GM12874 (cell line): Measurements from ENCODE around the gene ECT2.

ENCODE experiments used
- CTCF ChIP-seq: IDR thresholded peaks from 2 replicates; pipeline ENCODE4 v1.5.1; 2011; ENCODE audit warnings: low read depth, mild to moderate bottlenecking, control low read depth, low read length, moderate library complexity; ENCODE audit not compliant: insufficient read depth

Gene ECT2, protein sequence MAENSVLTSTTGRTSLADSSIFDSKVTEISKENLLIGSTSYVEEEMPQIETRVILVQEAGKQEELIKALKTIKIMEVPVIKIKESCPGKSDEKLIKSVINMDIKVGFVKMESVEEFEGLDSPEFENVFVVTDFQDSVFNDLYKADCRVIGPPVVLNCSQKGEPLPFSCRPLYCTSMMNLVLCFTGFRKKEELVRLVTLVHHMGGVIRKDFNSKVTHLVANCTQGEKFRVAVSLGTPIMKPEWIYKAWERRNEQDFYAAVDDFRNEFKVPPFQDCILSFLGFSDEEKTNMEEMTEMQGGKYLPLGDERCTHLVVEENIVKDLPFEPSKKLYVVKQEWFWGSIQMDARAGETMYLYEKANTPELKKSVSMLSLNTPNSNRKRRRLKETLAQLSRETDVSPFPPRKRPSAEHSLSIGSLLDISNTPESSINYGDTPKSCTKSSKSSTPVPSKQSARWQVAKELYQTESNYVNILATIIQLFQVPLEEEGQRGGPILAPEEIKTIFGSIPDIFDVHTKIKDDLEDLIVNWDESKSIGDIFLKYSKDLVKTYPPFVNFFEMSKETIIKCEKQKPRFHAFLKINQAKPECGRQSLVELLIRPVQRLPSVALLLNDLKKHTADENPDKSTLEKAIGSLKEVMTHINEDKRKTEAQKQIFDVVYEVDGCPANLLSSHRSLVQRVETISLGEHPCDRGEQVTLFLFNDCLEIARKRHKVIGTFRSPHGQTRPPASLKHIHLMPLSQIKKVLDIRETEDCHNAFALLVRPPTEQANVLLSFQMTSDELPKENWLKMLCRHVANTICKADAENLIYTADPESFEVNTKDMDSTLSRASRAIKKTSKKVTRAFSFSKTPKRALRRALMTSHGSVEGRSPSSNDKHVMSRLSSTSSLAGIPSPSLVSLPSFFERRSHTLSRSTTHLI

DNA sequence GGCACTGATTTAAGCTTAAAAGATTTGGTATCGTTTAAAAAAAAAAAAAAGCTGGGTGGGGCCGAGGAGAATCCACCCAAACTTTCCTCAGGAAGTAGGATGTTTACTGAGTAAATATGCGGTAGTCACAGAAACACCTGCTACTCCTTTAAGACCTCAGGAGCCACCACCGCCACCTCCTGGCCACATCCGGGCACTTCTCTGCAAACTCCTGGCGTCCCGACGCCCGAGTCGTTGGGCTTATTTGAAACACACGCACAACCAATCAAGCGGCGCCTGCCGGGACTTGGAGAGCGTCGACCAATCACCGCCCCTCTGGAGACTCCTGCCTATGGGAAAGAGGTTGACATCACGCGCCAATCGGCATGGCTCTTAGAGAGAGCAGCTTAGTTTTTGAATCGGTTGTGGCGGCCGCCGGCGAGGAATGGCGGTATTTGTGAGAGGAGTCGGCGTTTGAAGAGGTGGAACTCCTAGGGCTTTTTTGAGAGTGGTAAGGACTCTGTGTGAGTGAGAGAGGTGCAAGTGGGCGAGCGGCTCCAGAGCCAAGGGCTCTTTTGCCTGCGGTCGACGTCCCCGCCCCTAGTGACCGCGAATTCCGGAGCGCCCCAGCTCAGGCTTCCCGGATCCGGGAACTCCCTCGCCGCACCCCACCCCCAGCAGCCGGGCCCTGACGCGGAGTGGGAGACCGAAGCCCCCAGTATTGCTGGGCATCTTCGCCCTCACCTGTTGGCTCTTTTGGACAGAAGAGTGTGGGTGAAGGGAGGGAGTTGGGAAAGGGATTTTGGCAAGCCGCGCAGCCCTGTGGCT lies at the start of gene ECT2:
TSS of gene ECT2 (plus strand) at position 359 of the 807 bp plus-strand sequence. CDS start 3,805 bp downstream, outside the sequence.
- peak; percentile 77 for TF ChIP-seq CTCF

- no peak for TF ChIP-seq CTCF
These were observed 49.5 kb upstream of the ECT2 start for GRCh38 chr3:172700936-172701455.

GRCh38 chr3:172701751-172702150 lies 48.8 kb upstream of the ECT2 start:
- no peak for TF ChIP-seq CTCF

DNA sequence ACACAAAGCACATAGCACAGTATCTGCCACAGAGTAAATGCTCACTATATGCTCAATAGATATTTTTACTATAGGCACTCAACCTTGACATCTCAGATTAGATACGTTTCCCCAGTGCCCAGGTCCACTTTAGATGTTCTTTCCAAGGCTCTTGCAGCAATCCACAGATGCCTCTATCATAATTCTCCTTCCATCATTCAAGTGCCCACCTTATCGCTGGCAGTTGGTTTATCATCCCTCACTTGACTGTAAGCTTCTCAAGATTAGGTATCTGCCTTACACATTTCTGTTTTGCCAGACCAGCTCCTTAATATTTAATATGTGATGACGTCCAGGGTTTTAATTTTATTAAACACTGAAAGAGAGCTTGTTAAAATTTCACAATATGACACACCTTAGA lies 48.3 kb upstream of the ECT2 start:
- TF ChIP-seq CTCF, result no peak

- TF ChIP-seq CTCF, result no peak
These were observed 46.5 kb upstream of the ECT2 start for GRCh38 chr3:172704001-172704400.

- no peak for TF ChIP-seq CTCF
These were observed 45.4 kb upstream of the ECT2 start for GRCh38 chr3:172705170-172705569.
